H7 (cell line): ENCODE measurements around the gene LYST. TPM values are rescaled to one million over a fixed set of nuclear protein-coding genes. Genes with fewer than 3 reads are reported as not detected.
"Not testable (repeated sequence)": the region's sequence is repeated elsewhere in the genome, so short reads cannot be mapped to it uniquely, and the experiment has no call there.

Source experiments
- DNase-seq: peaks from one replicate; pipeline ENCODE4 v3.0.0; 2012
- H3K27me3 ChIP-seq: 2 replicates; pipeline ENCODE4 v1.6.0; 2011; ENCODE audit warnings: mild to moderate bottlenecking, low read length; ENCODE audit not compliant: control insufficient read depth, insufficient read depth
- H3K36me3 ChIP-seq: replicated peaks from 2 replicates; pipeline ENCODE4 v1.5.1; 2011; ENCODE audit warnings: low read length; ENCODE audit not compliant: control insufficient read depth, insufficient read depth
- H3K4me3 ChIP-seq: 2 replicates; pipeline ENCODE4 v1.5.1; 2011; ENCODE audit warnings: low read depth, mild to moderate bottlenecking, control low read depth, low read length, moderate library complexity; ENCODE audit not compliant: insufficient read depth
- total RNA-seq: library from RNA; depleted of rRNA; stranded (reverse); fragments of >200 nt; shearing (Covaris generic); gene quantifications from 2 replicates; pipeline ENCODE4 v1.2.3, GENCODE V29; 2014

LYST gene
- total RNA-seq, 1 experiment from 2014 or later, result 3.4 TPM

- Histone ChIP-seq H3K27me3 (no peaks in the 10 kb centered on the region), H3K36me3 (no peaks in the 10 kb centered on the region), H3K4me3 (no peak overlapping the region)
- no peak for DNase-seq
Measured at GRCh38 chr1:235857756-235858155, 8.9 kb downstream of the LYST start.

DNA sequence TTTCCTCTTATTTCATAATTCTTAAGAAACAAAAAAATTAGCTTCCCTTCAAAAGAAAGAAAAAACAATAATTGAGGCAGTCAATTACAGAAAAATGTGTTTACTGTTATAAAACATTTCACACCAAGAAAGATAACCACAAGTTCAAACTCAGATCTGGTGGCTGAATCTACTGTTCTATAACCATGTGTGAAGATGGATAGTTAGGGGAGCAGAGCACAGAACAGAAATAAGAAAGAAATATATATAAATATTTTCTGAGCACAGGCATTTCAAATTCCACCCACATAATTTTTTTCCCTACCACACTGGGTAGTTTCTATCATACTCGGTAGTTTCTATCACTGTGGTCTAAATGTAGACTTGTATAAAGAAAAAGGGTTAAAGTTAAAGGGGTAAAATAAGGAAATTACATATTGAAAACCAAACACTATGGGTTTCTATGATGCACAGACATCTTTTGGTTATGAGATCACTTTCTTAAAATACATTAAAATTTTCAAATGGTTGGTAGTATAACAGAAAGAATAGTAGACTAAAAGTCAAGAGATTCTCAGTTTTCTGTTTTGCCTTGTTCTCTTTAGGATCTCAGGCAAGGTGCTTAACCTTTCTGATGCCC lies 10.8 kb downstream of the LYST start:
- DNase-seq, result no peak
- Histone ChIP-seq H3K27me3 (no peaks in the 10 kb centered on the region), H3K4me3 (no peak overlapping the region), H3K36me3 (no peaks in the 10 kb centered on the region)

DNA sequence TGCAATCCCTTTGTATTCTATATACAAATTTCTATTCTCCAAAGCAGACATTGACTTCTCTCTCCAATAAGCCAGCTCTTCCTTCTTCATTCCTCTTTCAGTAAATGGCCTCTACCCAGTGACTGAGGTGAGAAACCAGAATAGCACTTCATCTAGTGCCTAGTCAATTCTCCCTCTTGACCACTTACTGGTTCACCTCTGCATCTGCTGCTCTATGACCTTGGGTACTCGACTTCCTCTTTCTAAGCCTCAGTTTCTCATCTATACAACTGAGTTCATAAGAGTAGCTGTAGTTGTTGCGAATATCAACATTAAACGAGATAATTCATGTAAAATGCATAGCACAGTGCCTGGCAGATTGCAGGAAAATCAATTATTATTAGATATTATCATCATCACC lies 12.4 kb downstream of the LYST start:
- no peaks in the 10 kb centered on the region for H3K36me3 ChIP-seq
- DNase-seq, result no peak
- no peak overlapping the region for H3K4me3 ChIP-seq
- H3K27me3 ChIP-seq, result no peaks in the 10 kb centered on the region

- Histone ChIP-seq H3K36me3 (no peaks in the 10 kb centered on the region), H3K4me3 (no peak overlapping the region), H3K27me3 (no peaks in the 10 kb centered on the region)
- no peak for DNase-seq
Measured at GRCh38 chr1:235853653-235854052, 13.1 kb downstream of the LYST start.

- DNase-seq, result no peak
Measured at GRCh38 chr1:235852887-235853286, 13.8 kb downstream of the LYST start.

DNA sequence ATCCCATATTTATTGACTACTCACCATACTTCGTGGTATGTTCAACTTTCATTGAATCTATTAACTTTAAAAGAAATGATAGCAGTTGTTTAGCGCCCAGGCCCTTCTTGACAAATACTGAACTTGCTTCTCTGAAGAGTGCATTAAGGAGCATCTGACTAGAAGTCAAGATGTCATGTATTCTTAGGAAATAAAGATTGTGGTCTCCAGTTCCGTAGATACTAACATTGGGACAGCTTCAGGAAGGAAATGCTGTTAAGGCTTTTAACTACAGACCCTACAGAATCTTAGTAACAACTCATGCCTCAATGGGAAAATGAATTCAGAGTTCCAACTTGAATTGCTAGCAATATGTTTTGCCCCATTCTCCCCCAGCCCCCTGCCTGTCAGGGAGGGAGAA lies 14.8 kb downstream of the LYST start:
- Histone ChIP-seq H3K36me3 (no peaks in the 10 kb centered on the region), H3K27me3 (no peaks in the 10 kb centered on the region), H3K4me3 (no peak overlapping the region)
- DNase-seq, result no peak

More at GRCh38 chr1:235852887-235853286, 13.8 kb downstream of the LYST start:
- H3K36me3 ChIP-seq, result no peaks in the 10 kb centered on the region
- H3K27me3 ChIP-seq, result no peaks in the 10 kb centered on the region
- H3K4me3 ChIP-seq, result no peak overlapping the region

- not testable (repeated sequence) for DNase-seq, H3K27me3 ChIP-seq, H3K4me3 ChIP-seq, H3K36me3 ChIP-seq
Measured at GRCh38 chr1:235848251-235848650, 18.5 kb downstream of the LYST start.

GRCh38 chr1:235845656-235846107 lies 21.0 kb downstream of the LYST start:
- not testable (repeated sequence) for H3K27me3 ChIP-seq, DNase-seq, H3K36me3 ChIP-seq, H3K4me3 ChIP-seq

DNA sequence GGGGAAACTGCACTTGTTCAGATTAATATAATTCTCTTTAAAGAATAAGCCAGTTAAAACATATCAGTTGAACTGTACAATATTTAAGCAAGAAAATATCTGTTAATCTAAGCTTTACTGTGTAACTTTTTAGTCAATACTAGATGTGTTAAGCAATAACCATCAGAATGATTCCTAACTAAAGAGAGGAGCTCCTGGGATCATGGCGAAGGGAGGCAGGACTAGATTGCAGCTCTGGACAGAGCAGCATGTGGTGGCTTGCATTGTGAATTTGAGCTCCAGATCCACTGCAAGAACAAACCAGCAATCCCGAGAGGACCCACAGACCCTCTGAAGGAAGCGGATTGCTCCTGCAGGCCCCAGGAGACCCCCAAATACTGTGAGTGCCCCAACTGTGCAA lies 21.9 kb downstream of the LYST start:
- no peaks in the 10 kb centered on the region for H3K36me3 ChIP-seq
- no peak for DNase-seq
- no peak overlapping the region for H3K4me3 ChIP-seq
- H3K27me3 ChIP-seq, result no peaks in the 10 kb centered on the region

DNA sequence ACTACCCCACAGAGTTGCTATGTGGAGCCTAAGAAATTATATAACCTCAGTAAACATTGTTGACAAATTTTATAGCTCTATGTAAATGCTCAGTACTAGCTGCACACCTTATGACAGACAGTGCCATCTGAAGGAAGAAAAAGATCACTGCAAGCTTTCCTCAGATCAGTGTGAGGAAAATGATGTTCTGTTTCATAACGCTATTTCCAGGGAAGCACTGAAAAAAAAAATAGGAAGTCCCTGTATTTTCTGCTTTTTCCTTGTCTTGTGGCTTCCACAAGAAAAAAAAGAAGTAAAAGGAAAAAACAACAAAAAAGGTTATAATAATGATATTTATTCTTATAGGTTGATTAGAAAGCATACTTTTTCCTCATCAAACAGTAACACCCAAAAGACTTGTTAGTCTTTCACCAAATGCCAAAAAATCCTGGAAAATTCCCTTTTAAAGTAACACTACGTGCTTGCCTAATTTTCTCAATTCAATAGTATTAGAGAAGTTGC lies 23.2 kb downstream of the LYST start:
- Histone ChIP-seq H3K27me3 (no peaks in the 10 kb centered on the region), H3K4me3 (no peak overlapping the region), H3K36me3 (no peaks in the 10 kb centered on the region)
- no peak for DNase-seq

- H3K36me3 ChIP-seq, result no peaks in the 10 kb centered on the region
- no peak for DNase-seq
- H3K27me3 ChIP-seq, result no peaks in the 10 kb centered on the region
Measured at GRCh38 chr1:235841938-235842545, 24.7 kb downstream of the LYST start.

DNA sequence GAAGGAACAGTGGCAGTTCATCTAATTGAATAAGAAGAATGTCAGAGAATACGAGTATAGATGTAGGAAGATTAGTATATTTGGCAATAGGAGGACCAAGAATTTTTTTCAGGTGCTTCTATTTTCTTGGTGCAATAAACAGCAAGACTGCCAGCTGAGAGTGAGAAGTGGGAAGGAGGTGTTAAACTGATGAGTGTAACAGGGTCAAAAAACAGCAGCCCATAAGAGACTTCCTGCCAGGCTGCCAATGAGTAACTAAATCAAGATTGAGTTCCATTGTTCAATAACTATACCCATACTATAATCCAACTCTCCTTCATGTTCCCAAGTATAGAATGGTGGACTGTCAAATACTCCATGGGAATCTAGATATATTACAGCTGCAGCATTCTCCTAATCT lies 28.7 kb downstream of the LYST start:
- Histone ChIP-seq H3K27me3 (no peaks in the 10 kb centered on the region), H3K36me3 (no peaks in the 10 kb centered on the region), H3K4me3 (no peak overlapping the region)
- no peak for DNase-seq

More at GRCh38 chr1:235841938-235842545, 24.7 kb downstream of the LYST start:
- H3K4me3 ChIP-seq, result no peak overlapping the region

- DNase-seq, result no peak
- no peaks in the 10 kb centered on the region for H3K36me3 ChIP-seq
- H3K4me3 ChIP-seq, result no peak overlapping the region
- no peaks in the 10 kb centered on the region for H3K27me3 ChIP-seq
Measured at GRCh38 chr1:235835226-235835625, 31.5 kb downstream of the LYST start.

- DNase-seq, result no peak
- H3K4me3 ChIP-seq, result no peak overlapping the region
- H3K27me3 ChIP-seq, result no peaks in the 10 kb centered on the region
- no peaks in the 10 kb centered on the region for H3K36me3 ChIP-seq
Measured at GRCh38 chr1:235834620-235835019, 32.1 kb downstream of the LYST start.

GRCh38 chr1:235832011-235832410 lies 34.7 kb downstream of the LYST start:
- Histone ChIP-seq H3K4me3 (no peak overlapping the region), H3K36me3 (no peaks in the 10 kb centered on the region), H3K27me3 (no peaks in the 10 kb centered on the region)
- DNase-seq, result no peak
